Pulmonary artery endothelial cell (primary cell): ENCODE data around the gene TMCO1. TPM values are rescaled to one million over a fixed set of nuclear protein-coding genes. Genes with fewer than 3 reads are reported as not detected.
"Not testable (repeated sequence)": the region's sequence is repeated elsewhere in the genome, so short reads cannot be mapped to it uniquely, and the experiment has no call there.

Source experiments
- DNase-seq: peaks from one replicate; pipeline ENCODE4 v3.0.0-alpha.2; 2011; ENCODE audit warnings: low read depth, low spot score
- total RNA-seq: library from RNA; depleted of rRNA; stranded (reverse); fragments of >200 nt; gene quantifications from 2 replicates; pipeline ENCODE4 v1.2.3, GENCODE V29; 2014

TMCO1 gene
- 59.5 and 80.8 TPM in 2 replicates for total RNA-seq

DNA sequence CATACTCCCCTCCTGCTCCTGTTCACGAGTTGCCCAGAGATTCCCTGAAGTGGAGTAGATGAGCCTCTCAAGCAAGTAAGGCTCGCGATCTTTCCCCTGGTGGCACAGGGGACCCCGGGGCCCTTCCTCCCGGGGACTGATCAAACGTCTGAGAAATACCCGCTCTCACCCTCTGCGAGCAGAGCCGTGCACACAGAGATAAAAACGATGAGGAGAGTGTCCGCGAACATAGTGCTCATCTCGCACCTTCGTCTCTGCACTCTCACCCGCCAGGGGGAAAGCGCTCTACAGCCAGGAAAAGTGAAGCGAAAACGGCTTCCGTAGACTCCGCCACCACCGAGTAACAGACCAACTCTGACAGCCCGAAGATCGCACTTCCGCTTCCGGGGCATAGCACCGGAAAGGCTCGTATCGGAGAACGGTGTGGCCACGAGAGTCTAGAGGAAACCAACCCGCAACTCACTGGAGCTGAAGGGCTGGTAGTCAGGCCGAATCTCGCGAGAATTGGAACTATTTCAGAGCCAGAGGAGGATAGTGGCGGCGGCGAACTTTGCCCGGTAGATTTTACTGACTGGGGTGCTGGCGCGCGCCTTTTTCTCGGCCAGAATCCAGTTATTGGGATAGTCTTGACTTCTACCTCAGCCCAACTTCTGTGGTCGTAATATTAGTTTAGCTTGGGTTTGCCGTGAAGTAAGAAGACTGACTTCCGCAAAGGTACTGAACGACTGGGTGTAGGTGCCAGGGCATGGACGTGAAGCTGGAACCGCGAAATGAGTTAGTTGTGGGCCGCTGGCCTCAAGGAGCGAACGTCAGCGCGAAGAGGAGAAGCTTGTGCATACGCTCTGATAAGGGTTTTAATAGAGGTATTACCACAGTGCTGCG is at the start of gene TMCO1:
TSS of gene TMCO1 (minus strand) at position 356 of the 882 bp plus-strand sequence. CDS start at position 239, 117 bp downstream.
- DNase-seq, result peak; percentile 95

DNA sequence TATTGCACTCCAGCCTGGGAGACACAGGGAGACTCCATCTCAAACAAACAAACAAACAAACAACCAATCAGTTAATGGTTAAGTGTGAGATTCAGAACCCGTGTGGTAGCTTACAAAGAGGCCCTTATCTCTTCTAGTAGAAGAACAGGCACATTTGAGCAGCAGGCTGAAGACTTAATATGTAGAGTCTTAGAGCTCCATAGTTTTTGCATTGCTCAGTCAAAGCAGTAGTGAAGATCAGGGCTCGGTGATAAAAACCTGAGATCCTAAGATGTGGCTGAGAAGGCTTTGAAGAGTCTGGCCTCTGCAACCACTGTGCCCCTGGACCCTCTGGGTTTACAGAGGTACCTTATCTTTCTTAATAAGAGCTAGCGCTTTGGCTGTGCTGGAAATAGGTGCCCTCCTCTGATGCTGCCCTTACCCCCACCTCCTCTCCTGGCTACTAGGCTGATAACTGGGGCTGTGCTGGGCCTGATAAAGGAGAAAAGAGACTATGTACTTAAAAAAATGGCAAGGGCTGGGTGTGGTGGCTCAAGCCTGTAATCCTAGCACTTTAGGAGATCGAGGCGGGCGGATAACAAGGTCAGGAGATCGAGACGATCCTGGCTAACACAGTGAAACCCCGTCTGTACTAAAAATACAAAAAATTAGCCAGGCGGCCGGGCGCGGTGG is 48.3 kb upstream of the TMCO1 start:
- DNase-seq, result no peak

DNA sequence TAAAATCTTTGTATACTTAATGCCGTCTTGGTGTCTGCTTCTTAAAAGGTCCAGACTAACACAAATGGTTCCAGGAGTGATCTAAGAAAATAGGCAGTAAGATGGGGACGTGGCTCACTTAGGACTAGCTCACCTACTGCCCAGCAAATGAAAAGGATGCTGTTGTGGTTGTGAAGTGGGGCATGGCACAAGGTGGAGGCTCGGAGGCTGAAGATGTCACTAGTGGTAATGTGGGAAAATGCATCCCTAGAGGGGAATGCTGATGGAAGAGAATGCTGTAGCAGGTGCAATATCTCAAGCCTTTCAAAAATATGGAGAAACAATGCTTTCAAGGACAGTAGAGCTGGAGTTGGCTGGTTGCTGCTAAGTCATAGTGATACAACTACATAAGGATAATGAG is 47.5 kb upstream of the TMCO1 start:
- DNase-seq, result no peak

DNA sequence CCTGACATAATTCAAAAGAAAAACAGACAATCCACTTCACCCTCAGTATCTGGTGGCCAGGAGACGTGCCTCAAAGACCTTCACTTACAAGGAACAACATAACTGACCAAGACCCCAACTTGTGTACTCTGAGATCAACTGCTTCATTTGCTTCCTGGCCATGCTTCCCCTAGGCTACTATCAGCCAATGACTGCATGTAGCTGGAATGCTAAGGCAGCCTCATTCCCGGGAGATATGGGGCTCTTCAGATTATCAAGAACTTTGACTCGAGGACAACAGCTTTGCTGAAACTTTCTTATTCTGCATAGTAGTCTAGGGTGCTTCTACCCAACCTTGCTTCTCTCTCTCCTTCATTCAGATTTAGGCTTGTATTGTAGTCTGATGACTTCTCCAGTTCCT is 47.1 kb upstream of the TMCO1 start:
- no peak for DNase-seq

- DNase-seq, result no peak
Observed at GRCh38 chr1:165807613-165808012, 38.9 kb upstream of the TMCO1 start.

GRCh38 chr1:165804513-165804912 is 35.8 kb upstream of the TMCO1 start:
- DNase-seq, result not testable (repeated sequence)

- no peak for DNase-seq
Observed at GRCh38 chr1:165799387-165799786, 30.7 kb upstream of the TMCO1 start.

GRCh38 chr1:165795894-165796293 is 27.2 kb upstream of the TMCO1 start:
- no peak for DNase-seq

DNA sequence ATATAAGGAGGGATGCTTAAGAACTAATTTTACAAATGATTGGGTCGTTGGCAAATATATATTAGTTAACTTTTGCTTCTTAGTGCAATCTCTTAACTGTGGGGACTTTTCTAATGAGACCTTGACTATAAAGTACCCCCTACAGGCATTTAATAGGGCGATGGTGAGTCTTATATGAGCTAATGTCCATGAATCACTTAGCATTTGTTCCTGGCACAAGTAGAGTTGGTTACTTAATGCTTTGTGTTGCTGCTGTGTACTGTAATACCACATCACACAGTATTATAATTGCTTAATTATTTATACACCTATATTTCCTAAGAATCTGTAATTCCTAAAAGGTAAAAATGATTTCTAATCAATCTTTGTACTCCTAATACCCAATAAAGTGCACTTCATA is 25.3 kb upstream of the TMCO1 start:
- no peak for DNase-seq

DNA sequence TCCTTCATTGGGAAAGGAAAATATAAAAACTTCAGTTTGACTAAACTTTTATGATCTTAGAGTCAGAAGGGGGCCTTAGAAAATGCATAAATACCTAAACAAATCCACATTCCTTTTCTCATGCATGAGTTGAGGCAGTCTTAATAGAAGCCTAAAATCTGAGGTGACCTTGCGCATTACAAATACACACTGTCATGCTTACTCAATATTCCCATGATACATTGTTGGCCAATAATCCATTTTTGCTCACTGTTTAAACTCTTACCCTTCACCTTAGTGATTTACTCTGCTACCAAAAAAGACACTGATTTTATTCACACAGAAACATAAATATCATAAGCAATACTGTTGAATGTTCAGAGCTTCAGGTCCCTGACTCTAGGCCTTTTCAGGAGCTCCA is 19.1 kb upstream of the TMCO1 start:
- no peak for DNase-seq

DNA sequence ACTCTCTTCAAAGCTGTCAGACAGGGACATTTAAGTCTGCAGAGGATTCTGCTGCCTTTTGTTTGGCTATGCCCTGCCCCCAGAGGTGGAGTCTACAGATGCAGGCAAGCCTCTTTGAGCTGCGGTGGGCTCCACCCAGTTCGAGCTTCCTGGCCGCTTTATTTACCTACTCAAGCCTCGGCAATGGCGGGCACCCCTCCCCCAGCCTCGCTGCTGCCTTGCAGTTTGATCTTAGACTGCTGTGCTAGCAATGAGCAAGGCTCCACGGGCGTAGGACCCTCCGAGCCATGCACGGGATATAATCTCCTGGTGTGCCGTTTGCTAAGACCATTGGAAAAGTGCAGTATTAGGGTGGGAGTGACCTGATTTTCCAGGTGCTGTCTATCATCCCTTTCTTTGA is 14.9 kb upstream of the TMCO1 start:
- DNase-seq, result not testable (repeated sequence)

DNA sequence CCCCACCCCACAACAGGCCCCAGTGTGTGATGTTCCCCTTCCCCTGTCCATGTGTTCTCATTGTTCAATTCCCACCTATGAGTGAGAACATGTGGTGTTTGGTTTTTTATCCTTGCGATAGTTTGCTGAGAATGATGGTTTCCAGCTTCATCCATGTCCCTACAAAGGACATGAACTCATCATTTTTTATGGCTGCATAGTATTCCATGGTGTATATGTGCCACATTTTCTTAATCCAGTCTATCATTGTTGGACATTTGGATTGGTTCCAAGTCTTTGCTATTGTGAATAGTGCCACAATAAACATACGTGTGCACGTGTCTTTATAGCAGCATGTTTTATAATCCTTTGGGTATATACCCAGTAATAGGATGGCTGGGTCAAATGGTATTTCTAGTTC is 9.5 kb upstream of the TMCO1 start:
- DNase-seq, result not testable (repeated sequence)

DNA sequence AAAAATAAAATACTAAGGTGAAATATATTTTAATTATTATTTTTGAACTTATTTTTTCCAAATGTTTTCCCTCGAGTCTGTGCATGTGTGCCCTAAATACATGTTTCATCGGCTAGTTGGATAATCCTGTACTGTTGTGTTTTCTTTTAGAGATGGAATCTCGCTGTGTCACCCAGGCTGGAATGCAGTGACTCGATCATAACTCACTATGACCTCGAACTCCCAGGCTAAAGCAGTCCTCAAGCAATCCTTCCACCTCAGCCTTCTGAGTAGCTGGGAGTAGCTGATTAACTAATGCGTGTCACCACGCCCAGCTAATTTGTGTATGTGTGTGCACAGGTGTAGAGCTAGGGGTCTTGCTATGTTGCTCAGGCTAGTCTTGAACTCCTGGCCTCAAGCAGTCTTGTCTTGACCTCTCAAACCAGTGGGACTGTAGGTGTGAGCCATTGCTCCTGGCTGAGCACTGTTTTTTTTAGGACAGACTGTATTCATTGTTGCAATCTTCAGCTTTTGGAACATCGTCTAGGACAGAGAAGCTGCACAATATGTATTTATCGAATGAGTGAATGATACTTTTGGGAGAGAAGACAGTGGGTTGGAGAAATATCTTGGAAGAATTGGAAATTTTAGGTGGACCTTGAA is 4.8 kb upstream of the TMCO1 start:
- no peak for DNase-seq

GRCh38 chr1:165772739-165773138 is 4.1 kb upstream of the TMCO1 start:
- no peak for DNase-seq

GRCh38 chr1:165764277-165764676 is 4.4 kb downstream of the TMCO1 start:
- no peak for DNase-seq

- no peak for DNase-seq
Observed at GRCh38 chr1:165763442-165763841, 5.2 kb downstream of the TMCO1 start.

- no peak for DNase-seq
Observed at GRCh38 chr1:165762725-165763124, 5.9 kb downstream of the TMCO1 start.

GRCh38 chr1:165759095-165759494 is 9.6 kb downstream of the TMCO1 start:
- DNase-seq, result no peak

DNA sequence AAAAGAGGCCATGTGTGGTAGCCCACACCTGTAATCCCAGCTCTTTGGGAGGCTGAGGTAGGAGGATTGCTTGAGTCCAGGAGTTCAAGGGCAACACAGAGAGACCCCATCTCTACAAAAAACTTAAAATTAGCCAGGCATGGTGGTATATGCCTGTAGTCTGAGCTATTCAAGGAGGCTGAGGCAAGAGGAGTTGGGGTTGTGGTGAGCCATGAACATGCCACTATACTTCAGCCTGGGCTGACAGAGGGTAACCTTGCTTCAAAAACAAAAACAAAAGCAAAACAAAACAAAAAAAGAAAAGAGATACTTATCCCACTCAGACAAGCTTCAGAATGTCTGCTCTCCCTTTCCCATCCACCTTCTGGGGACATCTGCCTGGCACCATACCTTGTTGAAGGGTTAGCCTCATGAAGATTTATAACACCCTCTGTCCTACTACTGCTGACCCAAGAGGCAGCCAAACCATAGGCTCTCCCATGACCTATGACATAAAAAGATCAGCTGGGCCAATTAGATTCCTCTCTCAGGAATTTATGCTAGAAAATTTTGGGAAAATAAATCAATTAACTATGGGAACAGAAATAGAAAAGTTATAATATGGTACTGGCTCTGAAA is 13.2 kb downstream of the TMCO1 start:
- no peak for DNase-seq

DNA sequence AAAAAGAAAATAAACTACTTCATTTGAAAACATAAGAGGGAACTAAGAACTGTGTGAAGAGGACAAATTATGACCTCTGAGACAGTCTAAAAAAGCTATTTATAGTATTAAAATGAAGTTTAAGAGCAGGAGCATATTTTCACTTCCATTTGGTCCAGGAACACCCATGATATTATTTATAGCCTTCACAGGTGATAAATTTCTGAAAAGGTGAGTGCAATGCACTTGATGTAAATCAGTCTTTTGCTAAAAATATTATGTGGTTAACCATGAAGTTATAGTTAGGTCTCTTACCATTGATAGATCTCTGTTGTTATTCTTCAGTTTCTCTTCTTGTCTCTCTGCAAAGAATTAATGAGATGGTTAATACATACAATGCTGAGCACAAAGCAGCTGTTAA is 14.7 kb downstream of the TMCO1 start:
- DNase-seq, result no peak

- no peak for DNase-seq
Observed at GRCh38 chr1:165748550-165748949, 20.1 kb downstream of the TMCO1 start.
